Measurements from ENCODE around the gene ARFRP1.
A peak's percentile ranks its signal among the peaks of the same experiment; 100 is the strongest.

Gene ARFRP1

GRCh38 chr20:63746751-63747315, 39.1 kb upstream of the ARFRP1 start:
- Mint-ChIP-seq H3K36me3 (peaks cover 0 to 3% of the 10 kb centered on the region in 2 donors), H3K9me3 (peaks cover 0 to under 1% of the 10 kb centered on the region in 2 donors), H3K27ac (no peak overlapping the region), H3K4me3 (no peak overlapping the region), H3K27me3 (no peaks in the 10 kb centered on the region), H3K4me1 (peaks cover 0 to 1% of the 10 kb centered on the region in 2 donors)
- DNase-seq, result no peak
- no peak for ATAC-seq (replicated peaks)

- H3K36me3 Mint-ChIP-seq, result peaks cover 0 to 3% of the 10 kb centered on the region in 2 donors
- H3K4me1 Mint-ChIP-seq, result peaks cover 0 to 4% of the 10 kb centered on the region in 2 donors
- no peak for ATAC-seq (replicated peaks)
- H3K27me3 Mint-ChIP-seq, result no peaks in the 10 kb centered on the region
- DNase-seq, result no peak
- no peak overlapping the region for H3K27ac Mint-ChIP-seq
- H3K4me3 Mint-ChIP-seq, result no peak overlapping the region
- H3K9me3 Mint-ChIP-seq, result no peaks in the 10 kb centered on the region
These were observed 38.4 kb upstream of the ARFRP1 start for GRCh38 chr20:63745961-63746731.

GRCh38 chr20:63745424-63745805, 37.6 kb upstream of the ARFRP1 start:
- Mint-ChIP-seq H3K4me3 (no peak overlapping the region), H3K36me3 (peaks cover 0 to 3% of the 10 kb centered on the region in 2 donors), H3K4me1 (peaks cover 0 to 9% of the 10 kb centered on the region in 2 donors), H3K27ac (no peak overlapping the region), H3K9me3 (no peaks in the 10 kb centered on the region), H3K27me3 (no peaks in the 10 kb centered on the region)
- no peak for ATAC-seq (replicated peaks)
- no peak for DNase-seq

- H3K4me1 Mint-ChIP-seq, result peaks cover 0 to 9% of the 10 kb centered on the region in 2 donors
These were observed 37.0 kb upstream of the ARFRP1 start for GRCh38 chr20:63744574-63745423.

GRCh38 chr20:63744158-63744557, 36.4 kb upstream of the ARFRP1 start:
- Mint-ChIP-seq H3K4me1 (peaks cover 0 to 9% of the 10 kb centered on the region in 2 donors), H3K4me3 (no peak overlapping the region), H3K27ac (no peak overlapping the region), H3K36me3 (peaks cover 0 to 3% of the 10 kb centered on the region in 2 donors), H3K9me3 (no peaks in the 10 kb centered on the region), H3K27me3 (no peaks in the 10 kb centered on the region)
- DNase-seq (no peak), ATAC-seq (replicated peaks) (no peak)

More at GRCh38 chr20:63744574-63745423, 37.0 kb upstream of the ARFRP1 start:
- no peak overlapping the region for H3K4me3 Mint-ChIP-seq
- H3K27me3 Mint-ChIP-seq, result no peaks in the 10 kb centered on the region
- H3K36me3 Mint-ChIP-seq, result peaks cover 0 to 3% of the 10 kb centered on the region in 2 donors
- H3K9me3 Mint-ChIP-seq, result no peaks in the 10 kb centered on the region
- no peak overlapping the region for H3K27ac Mint-ChIP-seq
- DNase-seq (no peak), ATAC-seq (replicated peaks) (no peak)

GRCh38 chr20:63743210-63743970, 35.6 kb upstream of the ARFRP1 start:
- H3K27me3 Mint-ChIP-seq, result no peaks in the 10 kb centered on the region
- H3K9me3 Mint-ChIP-seq, result no peaks in the 10 kb centered on the region
- no peak for ATAC-seq (replicated peaks)
- peaks cover 2 to 14% of the 10 kb centered on the region in 2 donors for H3K4me1 Mint-ChIP-seq
- no peak overlapping the region for H3K27ac Mint-ChIP-seq
- peaks cover 0 to 3% of the 10 kb centered on the region in 2 donors for H3K36me3 Mint-ChIP-seq
- H3K4me3 Mint-ChIP-seq, result no peak overlapping the region
- no peak for DNase-seq

GRCh38 chr20:63742381-63743024, 34.7 kb upstream of the ARFRP1 start:
- peaks cover 0 to 3% of the 10 kb centered on the region in 2 donors for H3K36me3 Mint-ChIP-seq
- no peaks in the 10 kb centered on the region for H3K9me3 Mint-ChIP-seq
- no peak overlapping the region for H3K4me3 Mint-ChIP-seq
- no peak for ATAC-seq (replicated peaks)
- H3K27me3 Mint-ChIP-seq, result no peaks in the 10 kb centered on the region
- H3K4me1 Mint-ChIP-seq, result peaks cover 4 to 19% of the 10 kb centered on the region in 2 donors
- DNase-seq, result no peak
- no peak overlapping the region for H3K27ac Mint-ChIP-seq

- H3K27me3 Mint-ChIP-seq, result no peaks in the 10 kb centered on the region
- ATAC-seq (replicated peaks), result no peak
- peaks cover 0 to 3% of the 10 kb centered on the region in 2 donors for H3K36me3 Mint-ChIP-seq
- no peaks in the 10 kb centered on the region for H3K9me3 Mint-ChIP-seq
- DNase-seq, result no peak
- H3K4me3 Mint-ChIP-seq, result peak overlapping the region in 1 of 2 donors; percentile 60
- peaks cover 8 to 26% of the 10 kb centered on the region in 2 donors for H3K4me1 Mint-ChIP-seq
- H3K27ac Mint-ChIP-seq, result no peak overlapping the region
These were observed 34.1 kb upstream of the ARFRP1 start for GRCh38 chr20:63741676-63742380.

GRCh38 chr20:63741354-63741675, 33.5 kb upstream of the ARFRP1 start:
- peaks cover 13 to 31% of the 10 kb centered on the region in 2 donors for H3K4me1 Mint-ChIP-seq
- ATAC-seq (replicated peaks), result no peak
- H3K4me3 Mint-ChIP-seq, result peak overlapping the region; percentile 60 to 77
- peaks cover 1 to 4% of the 10 kb centered on the region in 2 donors for H3K36me3 Mint-ChIP-seq
- DNase-seq, result no peak
- no peaks in the 10 kb centered on the region for H3K9me3 Mint-ChIP-seq
- H3K27me3 Mint-ChIP-seq, result no peaks in the 10 kb centered on the region
- no peak overlapping the region for H3K27ac Mint-ChIP-seq

GRCh38 chr20:63740627-63741353, 33.0 kb upstream of the ARFRP1 start:
- ATAC-seq (replicated peaks), result no peak
- Mint-ChIP-seq H3K27ac (no peak overlapping the region), H3K4me3 (peak overlapping the region; percentile 56 to 77), H3K36me3 (peaks cover 7 to 8% of the 10 kb centered on the region in 2 donors), H3K9me3 (no peaks in the 10 kb centered on the region), H3K4me1 (peaks cover 19 to 36% of the 10 kb centered on the region in 2 donors), H3K27me3 (no peaks in the 10 kb centered on the region)
- no peak for DNase-seq

- ATAC-seq (replicated peaks) (peak; percentile 2 to 5), DNase-seq (no peak)
- Mint-ChIP-seq H3K27ac (no peak overlapping the region), H3K4me3 (peak overlapping the region; percentile 56 to 77), H3K9me3 (no peaks in the 10 kb centered on the region), H3K4me1 (peaks cover 21 to 43% of the 10 kb centered on the region in 2 donors), H3K36me3 (peaks cover 10 to 13% of the 10 kb centered on the region in 2 donors), H3K27me3 (no peaks in the 10 kb centered on the region)
These were observed 32.4 kb upstream of the ARFRP1 start for GRCh38 chr20:63740070-63740626.

Data from stimulated activated naive B cell treated with anti-CD40 and anti-IgM and Interleukin-4, amounts not matched to agents 10 μg/mL and 1 μg/mL and 100 μg/mL, for 72 hours (primary cell).